Lower leg skin (tissue), 3 donors: Measurements from ENCODE around the gene ADGRA1.

Experiments used
- CTCF ChIP-seq, 3 donors: fragments of 450-650 bp; IDR thresholded peaks; one replicate each; pipeline ENCODE4 v1.5.1; 2016; ENCODE audit warnings: antibody characterized with exemption in 3 of 3, mild to moderate bottlenecking in 3 of 3, moderate library complexity in 2 of 3
- POLR2A ChIP-seq, 2 donors: fragments of 450-650 bp; IDR thresholded peaks; one replicate each; pipeline ENCODE4 v1.6.1; 2016 to 2017; ENCODE audit warnings: antibody characterized with exemption in 2 of 2, mild to moderate bottlenecking in 1 of 2, moderate library complexity in 1 of 2

- TF ChIP-seq CTCF (IDR thresholded peaks at IDR 0.05): no peak
- no peak for TF ChIP-seq POLR2A (IDR thresholded peaks at IDR 0.05)
Observed at GRCh38 chr10:133044401-133044811, 43.3 kb upstream of the ADGRA1 start.
